ENCODE measurements around the gene LDAH.

The LDAH gene

GRCh38 chr2:20669562-20670314 lies 153.2 kb downstream of the LDAH start:
- peak; percentile 24 for DNase-seq (ENCODE audit: low spot score)
- in situ Hi-C loops (cut with MboI; ENCODE audit: low sequenced_read_pairs, unreplicated experiment), result loop anchor here (10.0 kb wide), 1 partner anchor 295 kb away; no protein-coding TSS in a partner anchor

GRCh38 chr2:20668871-20669475 lies 153.9 kb downstream of the LDAH start:
- no peak for TF ChIP-seq CTCF (IDR thresholded peaks at IDR 0.05; ENCODE audit: borderline replicate concordance, control extremely low read depth, extremely low read depth, insufficient read depth, missing control alignments)
- DNase-seq (ENCODE audit: low spot score), result peak; percentile 40
- in situ Hi-C loops (cut with MboI; ENCODE audit: low sequenced_read_pairs, unreplicated experiment), result loop anchor here (10.0 kb wide), 1 partner anchor 296 kb away; no protein-coding TSS in a partner anchor

More at GRCh38 chr2:20669562-20670314, 153.2 kb downstream of the LDAH start:
- TF ChIP-seq CTCF (IDR thresholded peaks at IDR 0.05; ENCODE audit: borderline replicate concordance, control extremely low read depth, extremely low read depth, insufficient read depth, missing control alignments), result no peak

- DNase-seq (ENCODE audit: low spot score), result peak; percentile 26
- no peak for TF ChIP-seq CTCF (IDR thresholded peaks at IDR 0.05; ENCODE audit: borderline replicate concordance, control extremely low read depth, extremely low read depth, insufficient read depth, missing control alignments)
- in situ Hi-C loops (cut with MboI; ENCODE audit: low sequenced_read_pairs, unreplicated experiment), result loop anchor here (10.0 kb wide), 1 partner anchor 296 kb away; no protein-coding TSS in a partner anchor
Measured at GRCh38 chr2:20668451-20668850, 154.4 kb downstream of the LDAH start.

GRCh38 chr2:20667531-20668401 lies 155.1 kb downstream of the LDAH start:
- in situ Hi-C loops (cut with MboI; ENCODE audit: low sequenced_read_pairs, unreplicated experiment), result loop anchor here (10.0 kb wide), 1 partner anchor 297 kb away; no protein-coding TSS in a partner anchor

GRCh38 chr2:20667151-20667530 lies 155.8 kb downstream of the LDAH start:
- no peak for TF ChIP-seq CTCF (IDR thresholded peaks at IDR 0.05; ENCODE audit: borderline replicate concordance, control extremely low read depth, extremely low read depth, insufficient read depth, missing control alignments)
- in situ Hi-C loops (cut with MboI; ENCODE audit: low sequenced_read_pairs, unreplicated experiment), result loop anchor here (10.0 kb wide), 1 partner anchor 298 kb away; no protein-coding TSS in a partner anchor
- peak; percentile 68 for DNase-seq (ENCODE audit: low spot score)

More at GRCh38 chr2:20667531-20668401, 155.1 kb downstream of the LDAH start:
- no peak for TF ChIP-seq CTCF (IDR thresholded peaks at IDR 0.05; ENCODE audit: borderline replicate concordance, control extremely low read depth, extremely low read depth, insufficient read depth, missing control alignments)
- peak; percentile 59 for DNase-seq (ENCODE audit: low spot score)

All from GM13976 (cell line).